ENCODE results near the gene OR2T27. TPM values are rescaled to one million over a fixed set of nuclear protein-coding genes. Genes with fewer than 3 reads are reported as not detected.

Gene OR2T27
- total and polyA plus RNA-seq, 2 experiments from 2014 or later = not detected

GRCh38 chr1:248702714-248703113, 47.4 kb upstream of the OR2T27 start, which contains the start of gene OR14I1:
Gene OR14I1, minus strand, starts transcription at chr1:248702766.
- Mint-ChIP-seq H3K27me3 (ENCODE audit: insufficient read depth, low read depth, poor library complexity) (peaks cover 2% of the 10 kb centered on the region), H3K4me1 (no peaks in the 10 kb centered on the region), H3K4me3 (no peak within 1 kb of the TSS), H3K36me3 (ENCODE audit: low read depth) (peaks cover 15% of the 10 kb centered on the region), H3K9me3 (peaks cover 30% of the 10 kb centered on the region), H3K27ac (no peak within 1 kb of the TSS)
- H3K4me1 ChIP-seq (ENCODE audit: insufficient read depth) = no peaks in the 10 kb centered on the region
- H3K4me3 ChIP-seq = no peak within 1 kb of the TSS
- H3K79me2 ChIP-seq (replicated peaks; ENCODE audit: insufficient read depth) = no peaks in the 10 kb centered on the region
- H3F3A ChIP-seq (replicated peaks; ENCODE audit: low read depth) = no peaks in the 10 kb centered on the region
- no peaks in the 10 kb centered on the region for H3K9me2 ChIP-seq (ENCODE audit: insufficient read depth)
- H3K27me3 ChIP-seq (ENCODE audit: insufficient read depth) = no peaks in the 10 kb centered on the region
- H3K27ac ChIP-seq (ENCODE audit: low read depth) = no peak within 1 kb of the TSS
- H3K36me3 ChIP-seq (ENCODE audit: insufficient read depth) = peaks cover 14% of the 10 kb centered on the region
- ATAC-seq = no peak
- H3K4me2 ChIP-seq = no peak within 1 kb of the TSS
- TF ChIP-seq ETS1 (IDR thresholded peaks at IDR 0.05) (no peak), JUNB (IDR thresholded peaks at IDR 0.05; ENCODE audit: unreplicated experiment) (no peak)
- no peak within 1 kb of the TSS for H2AFZ ChIP-seq
- DNase-seq (ENCODE audit: low spot score) = no peak
- H4K20me1 ChIP-seq (replicated peaks; ENCODE audit: insufficient read depth) = no peaks in the 10 kb centered on the region

- Histone ChIP-seq H3K4me1 (ENCODE audit: insufficient read depth) (no peaks in the 10 kb centered on the region), H3K36me3 (ENCODE audit: insufficient read depth) (peaks cover 17% of the 10 kb centered on the region), H3K27ac (ENCODE audit: low read depth) (no peak overlapping the region), H3K4me2 (no peak overlapping the region), H3K9me2 (ENCODE audit: insufficient read depth) (no peaks in the 10 kb centered on the region), H3K79me2 (replicated peaks; ENCODE audit: insufficient read depth) (no peaks in the 10 kb centered on the region), H2AFZ (no peak overlapping the region), H3K4me3 (no peak overlapping the region), H3F3A (replicated peaks; ENCODE audit: low read depth) (no peaks in the 10 kb centered on the region), H4K20me1 (replicated peaks; ENCODE audit: insufficient read depth) (no peaks in the 10 kb centered on the region), H3K27me3 (ENCODE audit: insufficient read depth) (no peaks in the 10 kb centered on the region)
- H3K4me3 Mint-ChIP-seq = no peak overlapping the region
- H3K36me3 Mint-ChIP-seq (ENCODE audit: low read depth) = peaks cover 31% of the 10 kb centered on the region
- H3K9me3 Mint-ChIP-seq = peaks cover 66% of the 10 kb centered on the region
- TF ChIP-seq ZNF114 (CRISPR knock-in tag; IDR thresholded peaks at IDR 0.05) = no peak
- TF ChIP-seq REST (IDR thresholded peaks at IDR 0.05; ENCODE audit: unreplicated experiment) = no peak
- TF ChIP-seq JUNB (IDR thresholded peaks at IDR 0.05; ENCODE audit: unreplicated experiment) = no peak
- TF ChIP-seq ZNF462 (CRISPR knock-in tag; IDR thresholded peaks at IDR 0.05) = no peak
- no peak for TF ChIP-seq CTCF (conservative IDR thresholded peaks at IDR 0.05; ENCODE audit: low read depth in 2 of 2)
- H3K27ac Mint-ChIP-seq = no peak overlapping the region
- ATAC-seq (no peak), DNase-seq (ENCODE audit: low spot score) (no peak)
- no peaks in the 10 kb centered on the region for H3K27me3 Mint-ChIP-seq (ENCODE audit: insufficient read depth, low read depth, poor library complexity)
- no peaks in the 10 kb centered on the region for H3K4me1 Mint-ChIP-seq
These were observed 43.8 kb upstream of the OR2T27 start for GRCh38 chr1:248699099-248699498.
